ENCODE data around the gene MET.

GRCh38 chr7:116779216-116779615 lies 107.2 kb downstream of the MET start:
- TF ChIP-seq CTCF (IDR thresholded peaks at IDR 0.05) (no peak), POLR2A (IDR thresholded peaks at IDR 0.05) (no peak)
